Measurements from ENCODE around the gene HAGH.

DNA sequence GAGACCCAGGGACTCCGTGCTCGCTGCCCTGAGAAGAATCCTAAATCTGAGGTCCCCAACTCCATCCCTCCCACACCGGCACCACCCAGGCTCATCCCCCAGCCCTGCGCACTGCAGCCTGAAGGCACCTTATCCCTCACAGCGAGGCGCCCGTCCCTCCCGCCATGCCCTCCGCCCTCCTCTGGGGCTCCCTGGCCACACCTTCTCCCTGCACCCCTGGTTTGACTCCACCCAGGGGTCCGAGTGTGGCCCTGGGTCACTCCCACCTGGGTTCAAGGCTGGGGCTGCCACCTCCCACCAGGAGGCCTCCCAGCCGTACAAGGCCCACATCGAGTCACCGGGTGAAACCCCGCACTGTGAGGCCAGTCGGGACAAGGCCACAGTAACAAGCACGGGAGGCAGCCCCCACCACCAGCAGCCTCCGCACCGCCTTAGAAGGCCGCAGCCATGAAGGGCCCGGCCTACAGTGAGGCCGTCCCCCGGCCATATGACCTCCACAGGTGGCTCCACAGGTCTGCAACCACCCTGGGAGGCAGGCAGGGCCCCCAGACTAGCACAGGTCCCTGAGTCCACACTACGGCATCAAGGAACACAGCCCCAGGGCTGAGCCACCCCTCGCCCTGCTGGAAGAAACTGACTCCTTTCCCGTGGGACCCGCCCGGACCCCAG lies 8.3 kb downstream of the HAGH start:
- TF ChIP-seq, protein P1, sequence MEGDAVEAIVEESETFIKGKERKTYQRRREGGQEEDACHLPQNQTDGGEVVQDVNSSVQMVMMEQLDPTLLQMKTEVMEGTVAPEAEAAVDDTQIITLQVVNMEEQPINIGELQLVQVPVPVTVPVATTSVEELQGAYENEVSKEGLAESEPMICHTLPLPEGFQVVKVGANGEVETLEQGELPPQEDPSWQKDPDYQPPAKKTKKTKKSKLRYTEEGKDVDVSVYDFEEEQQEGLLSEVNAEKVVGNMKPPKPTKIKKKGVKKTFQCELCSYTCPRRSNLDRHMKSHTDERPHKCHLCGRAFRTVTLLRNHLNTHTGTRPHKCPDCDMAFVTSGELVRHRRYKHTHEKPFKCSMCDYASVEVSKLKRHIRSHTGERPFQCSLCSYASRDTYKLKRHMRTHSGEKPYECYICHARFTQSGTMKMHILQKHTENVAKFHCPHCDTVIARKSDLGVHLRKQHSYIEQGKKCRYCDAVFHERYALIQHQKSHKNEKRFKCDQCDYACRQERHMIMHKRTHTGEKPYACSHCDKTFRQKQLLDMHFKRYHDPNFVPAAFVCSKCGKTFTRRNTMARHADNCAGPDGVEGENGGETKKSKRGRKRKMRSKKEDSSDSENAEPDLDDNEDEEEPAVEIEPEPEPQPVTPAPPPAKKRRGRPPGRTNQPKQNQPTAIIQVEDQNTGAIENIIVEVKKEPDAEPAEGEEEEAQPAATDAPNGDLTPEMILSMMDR (conservative IDR thresholded peaks at IDR 0.05; ENCODE audit: low read length) = no peak
- no peak for TF ChIP-seq EZH2phosphoT487 (IDR thresholded peaks at IDR 0.05; ENCODE audit: borderline replicate concordance, low read depth, low read length)

Data from OCI-LY7 (cell line).